ENCODE results near the gene PRDX6. TPM values are rescaled to one million over a fixed set of nuclear protein-coding genes. Genes with fewer than 3 reads are reported as not detected.

The PRDX6 gene, protein sequence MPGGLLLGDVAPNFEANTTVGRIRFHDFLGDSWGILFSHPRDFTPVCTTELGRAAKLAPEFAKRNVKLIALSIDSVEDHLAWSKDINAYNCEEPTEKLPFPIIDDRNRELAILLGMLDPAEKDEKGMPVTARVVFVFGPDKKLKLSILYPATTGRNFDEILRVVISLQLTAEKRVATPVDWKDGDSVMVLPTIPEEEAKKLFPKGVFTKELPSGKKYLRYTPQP
- total RNA-seq (100 to 1,000 TPM; 241 to 461 (median 308) TPM), polyA plus RNA-seq (100 to 1,000 TPM; 171 to 444 (median 434) TPM)
- long read RNA-seq, donor 1, transcript PRDX6-203 (4 exons, 859 nt) = minor isoform, 9 of 214 reads
- long read RNA-seq, donor 1, transcript PRDX6-201 (5 exons, 1,751 nt) = major isoform, 164 of 214 reads
- long read RNA-seq, donor 1, transcript PRDX6-202 (2 exons, 809 nt) = minor isoform, 6 of 214 reads
- long read RNA-seq, donor 1, partial matches to known transcripts = 35 of 214 reads
- long read RNA-seq, donor 1, other reads (novel, unspliced or antisense) = 0 of 214 reads
- long read RNA-seq, donor 2, transcript PRDX6-201 (5 exons, 1,751 nt) = major isoform, 113 of 162 reads
- long read RNA-seq, donor 2, transcript PRDX6-203 (4 exons, 859 nt) = minor isoform, 8 of 162 reads
- long read RNA-seq, donor 2, partial matches to known transcripts = 40 of 162 reads
- long read RNA-seq, donor 2, other reads (novel, unspliced or antisense) = 0 of 162 reads
- long read RNA-seq, donor 3, transcript PRDX6-201 (5 exons, 1,751 nt) = major isoform, 105 of 183 reads
- long read RNA-seq, donor 3, transcript PRDX6-203 (4 exons, 859 nt) = minor isoform, 6 of 183 reads
- long read RNA-seq, donor 3, partial matches to known transcripts = 65 of 183 reads
- long read RNA-seq, donor 3, other reads (novel, unspliced or antisense) = 7 of 183 reads
- long read RNA-seq, donor 4, transcript PRDX6-201 (5 exons, 1,751 nt) = major isoform, 403 of 435 reads
- long read RNA-seq, donor 4, partial matches to known transcripts = 6 of 435 reads
- long read RNA-seq, donor 4, other reads (novel, unspliced or antisense) = 23 of 435 reads
- long read RNA-seq, donor 5, transcript PRDX6-201 (5 exons, 1,751 nt) = major isoform, 391 of 412 reads
- long read RNA-seq, donor 5, partial matches to known transcripts = 6 of 412 reads
- long read RNA-seq, donor 5, other reads (novel, unspliced or antisense) = 11 of 412 reads
- long read RNA-seq, donor 6, transcript PRDX6-201 (5 exons, 1,751 nt) = major isoform, 164 of 192 reads
- long read RNA-seq, donor 6, partial matches to known transcripts = 4 of 192 reads
- long read RNA-seq, donor 6, other reads (novel, unspliced or antisense) = 21 of 192 reads
- long read RNA-seq, donor 7, transcript PRDX6-201 (5 exons, 1,751 nt) = major isoform, 82 of 142 reads
- long read RNA-seq, donor 7, partial matches to known transcripts = 50 of 142 reads
- long read RNA-seq, donor 7, other reads (novel, unspliced or antisense) = 5 of 142 reads
- long read RNA-seq, donor 8, transcript PRDX6-201 (5 exons, 1,751 nt) = major isoform, 145 of 196 reads
- long read RNA-seq, donor 8, partial matches to known transcripts = 40 of 196 reads
- long read RNA-seq, donor 8, other reads (novel, unspliced or antisense) = 8 of 196 reads
- long read RNA-seq, donor 9, transcript PRDX6-201 (5 exons, 1,751 nt) = major isoform, 104 of 181 reads
- long read RNA-seq, donor 9, transcript PRDX6-203 (4 exons, 859 nt) = minor isoform, 10 of 181 reads
- long read RNA-seq, donor 9, partial matches to known transcripts = 63 of 181 reads
- long read RNA-seq, donor 9, other reads (novel, unspliced or antisense) = 0 of 181 reads
- long read RNA-seq, donor 10, transcript PRDX6-201 (5 exons, 1,751 nt) = major isoform, 35 of 44 reads
- long read RNA-seq, donor 10, partial matches to known transcripts = 5 of 44 reads
- long read RNA-seq, donor 10, other reads (novel, unspliced or antisense) = 0 of 44 reads

DNA sequence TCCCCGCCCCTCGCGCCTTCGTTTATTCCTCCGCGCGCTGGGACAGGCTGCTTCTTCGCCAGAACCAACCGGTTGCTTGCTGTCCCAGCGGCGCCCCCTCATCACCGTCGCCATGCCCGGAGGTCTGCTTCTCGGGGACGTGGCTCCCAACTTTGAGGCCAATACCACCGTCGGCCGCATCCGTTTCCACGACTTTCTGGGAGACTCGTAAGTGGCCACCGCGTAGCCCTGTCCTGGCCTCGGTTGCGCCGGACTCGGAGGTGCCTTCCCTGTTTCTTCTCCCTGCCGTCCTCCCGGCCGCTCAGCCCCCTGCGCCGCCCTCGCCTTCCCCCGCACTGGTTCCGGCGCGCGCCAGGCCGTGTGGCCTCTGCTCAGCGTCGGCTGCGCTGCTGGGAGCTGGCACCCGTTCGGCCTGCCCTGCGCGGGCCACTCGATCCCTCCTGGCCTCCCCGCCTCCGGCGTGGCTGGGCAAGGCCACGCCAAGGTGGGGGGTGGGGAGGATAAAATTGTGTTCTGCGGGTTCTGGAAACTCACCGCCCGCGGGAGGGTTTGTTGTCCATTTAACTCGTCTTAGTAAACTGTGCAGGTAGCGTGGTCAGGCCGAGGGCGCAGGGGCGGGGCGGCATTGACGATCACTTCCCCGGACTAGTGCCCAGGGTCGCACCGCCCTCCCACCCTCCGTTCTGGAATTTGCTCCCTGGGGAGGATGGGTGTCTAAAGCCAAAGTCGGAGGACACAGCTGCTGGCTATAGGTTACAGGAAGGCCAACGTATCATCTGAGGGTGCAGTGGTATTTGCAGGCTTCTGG is at the start of gene PRDX6:
Gene PRDX6 (plus strand): TSS at position 50 of the 808 bp plus-strand sequence. CDS start 63 bp downstream, at position 113.
- H3K4me1 ChIP-seq (replicated peaks in 1 of 2) = peaks cover 39 to 68% of the 10 kb centered on the region in 2 donors
- WGBS, 4 donors = 0% methylated on average over 5 to 69 of the region's 69 CpGs
- peak within 1 kb of the TSS; percentile 89 to 99 (median 98) for H3K27ac ChIP-seq
- intact Hi-C loops (cut with DNase I) = no loop called here
- peaks cover 0 to 18% of the 10 kb centered on the region in 2 donors for H3K36me3 ChIP-seq (replicated peaks in 1 of 2)
- DNase-seq = peak; percentile 63 to 92 (median 74)
- H3K9me3 ChIP-seq (replicated peaks in 1 of 3) = no peaks in the 10 kb centered on the region
- peak within 1 kb of the TSS; percentile 37 to 87 (median 84) for H3K4me3 ChIP-seq
- TF ChIP-seq POLR2A (IDR thresholded peaks at IDR 0.05) = peak; percentile 84 to 88
- TF ChIP-seq, protein P1, sequence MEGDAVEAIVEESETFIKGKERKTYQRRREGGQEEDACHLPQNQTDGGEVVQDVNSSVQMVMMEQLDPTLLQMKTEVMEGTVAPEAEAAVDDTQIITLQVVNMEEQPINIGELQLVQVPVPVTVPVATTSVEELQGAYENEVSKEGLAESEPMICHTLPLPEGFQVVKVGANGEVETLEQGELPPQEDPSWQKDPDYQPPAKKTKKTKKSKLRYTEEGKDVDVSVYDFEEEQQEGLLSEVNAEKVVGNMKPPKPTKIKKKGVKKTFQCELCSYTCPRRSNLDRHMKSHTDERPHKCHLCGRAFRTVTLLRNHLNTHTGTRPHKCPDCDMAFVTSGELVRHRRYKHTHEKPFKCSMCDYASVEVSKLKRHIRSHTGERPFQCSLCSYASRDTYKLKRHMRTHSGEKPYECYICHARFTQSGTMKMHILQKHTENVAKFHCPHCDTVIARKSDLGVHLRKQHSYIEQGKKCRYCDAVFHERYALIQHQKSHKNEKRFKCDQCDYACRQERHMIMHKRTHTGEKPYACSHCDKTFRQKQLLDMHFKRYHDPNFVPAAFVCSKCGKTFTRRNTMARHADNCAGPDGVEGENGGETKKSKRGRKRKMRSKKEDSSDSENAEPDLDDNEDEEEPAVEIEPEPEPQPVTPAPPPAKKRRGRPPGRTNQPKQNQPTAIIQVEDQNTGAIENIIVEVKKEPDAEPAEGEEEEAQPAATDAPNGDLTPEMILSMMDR (IDR thresholded peaks at IDR 0.05) = peak in 1 of 6 experiments; percentile 29
- H3K27me3 ChIP-seq = no peaks in the 10 kb centered on the region

DNA sequence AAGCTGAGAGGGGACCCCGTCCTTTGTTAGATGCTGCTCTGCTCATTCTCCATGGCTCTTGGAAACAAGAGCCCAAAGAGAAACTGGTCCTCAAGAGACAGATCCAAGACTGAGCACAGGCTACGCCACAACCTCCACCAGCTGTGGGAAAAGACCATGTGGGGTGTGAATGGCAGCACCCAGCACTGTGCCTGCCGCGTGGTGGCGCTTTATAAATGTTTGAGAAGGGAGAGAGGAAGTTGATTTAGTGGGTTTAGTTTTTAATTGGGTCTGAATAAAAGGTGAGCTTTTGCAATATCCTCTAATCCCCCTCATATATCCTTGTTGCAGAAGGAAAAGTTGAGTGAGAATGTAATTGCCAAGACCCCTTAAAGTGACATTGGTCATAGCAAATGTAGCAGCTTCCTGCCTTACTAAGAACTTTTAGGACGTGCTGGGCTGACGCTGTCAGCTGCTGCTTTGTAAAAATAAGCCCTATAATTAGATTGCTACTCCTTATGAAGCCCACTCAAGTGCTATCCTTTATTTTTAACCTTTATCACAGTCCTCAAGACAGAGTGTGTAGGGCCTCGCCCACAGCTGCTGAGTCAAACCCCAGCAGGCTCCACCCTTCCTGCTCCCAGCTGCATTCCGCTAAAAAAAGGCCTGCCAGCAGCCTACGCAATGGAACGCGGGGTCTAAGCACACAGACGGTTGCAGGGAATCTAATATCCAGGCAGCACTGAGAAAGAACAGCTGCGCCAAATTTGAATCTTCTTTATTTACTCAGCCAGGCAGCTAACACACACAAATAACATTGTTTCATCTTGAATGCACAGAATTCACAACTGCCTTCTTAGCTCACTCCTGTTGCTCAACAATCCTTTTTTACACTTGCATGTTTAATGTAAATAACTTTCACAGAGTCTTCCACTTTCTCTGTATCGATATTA is 47.4 kb upstream of the PRDX6 start:
- H3K27me3 ChIP-seq = no peaks in the 10 kb centered on the region
- H3K36me3 ChIP-seq (replicated peaks in 1 of 2) = no peaks in the 10 kb centered on the region
- peaks cover 9 to 20% of the 10 kb centered on the region in 2 donors for H3K4me1 ChIP-seq (replicated peaks in 1 of 2)
- WGBS, 4 donors = 14 to 21% (median 15%) methylated on average over 15 of the region's 15 CpGs
- intact Hi-C loops (cut with DNase I) = loop anchor here (5.0 to 10.0 kb wide), 4 partner anchors 43 to 785 kb away; partner anchors contain the start of genes CENPL (in 2 of the 2) and DARS2 (in 2 of the 2)
- TF ChIP-seq POLR2A (IDR thresholded peaks at IDR 0.05) = peak; percentile 22 to 64
- TF ChIP-seq, protein P1 (IDR thresholded peaks at IDR 0.05) = peak; percentile 22 to 68 (median 49)
- DNase-seq = peak; percentile 74 to 94 (median 91)
- H3K27ac ChIP-seq = peak overlapping the region in 4 of 5 donors; percentile 65 to 93 (median 76)
- no peaks in the 10 kb centered on the region for H3K9me3 ChIP-seq (replicated peaks in 1 of 3)
- peak overlapping the region in 1 of 4 donors; percentile 29 for H3K4me3 ChIP-seq
